Stimulated activated naive CD4-positive, alpha-beta T cell treated with Interleukin-2 at 50 U/mL for 16 hours (primary cell): ENCODE measurements around the gene TFF1.

Experiments
- DNase-seq: peaks from one replicate; lab custom pipeline; 2025; lab: John Stamatoyannopoulos, UW

The TFF1 gene

GRCh38 chr21:42362198-42362597, 4.1 kb downstream of the TFF1 start:
- no peak for DNase-seq

- DNase-seq, result no peak
Observed at GRCh38 chr21:42361286-42361685, 5.0 kb downstream of the TFF1 start.

- peak; percentile 7 for DNase-seq
Observed at GRCh38 chr21:42360317-42360716, 6.0 kb downstream of the TFF1 start.

- no peak for DNase-seq
Observed at GRCh38 chr21:42358937-42359336, 7.4 kb downstream of the TFF1 start.

- no peak for DNase-seq
Observed at GRCh38 chr21:42358261-42358660, 8.1 kb downstream of the TFF1 start.

- no peak for DNase-seq
Observed at GRCh38 chr21:42357307-42357706, 9.0 kb downstream of the TFF1 start.

- DNase-seq, result no peak
Observed at GRCh38 chr21:42356650-42357049, 9.7 kb downstream of the TFF1 start.

GRCh38 chr21:42356046-42356445, 10.3 kb downstream of the TFF1 start:
- DNase-seq, result no peak

GRCh38 chr21:42353623-42354022, 12.7 kb downstream of the TFF1 start:
- DNase-seq, result no peak

GRCh38 chr21:42352441-42353095, 13.8 kb downstream of the TFF1 start:
- no peak for DNase-seq

GRCh38 chr21:42351626-42352440, 14.5 kb downstream of the TFF1 start:
- DNase-seq, result no peak

- no peak for DNase-seq
Observed at GRCh38 chr21:42350927-42351426, 15.4 kb downstream of the TFF1 start, which contains the start of gene TFF2. Gene TFF2 (minus strand): TSS chr21:42350994. CDS start chr21:42350957, 37 bp downstream.

GRCh38 chr21:42350318-42350910, 15.9 kb downstream of the TFF1 start:
- DNase-seq, result no peak

GRCh38 chr21:42349420-42350317, 16.7 kb downstream of the TFF1 start:
- DNase-seq, result no peak

GRCh38 chr21:42348762-42349161, 17.6 kb downstream of the TFF1 start:
- DNase-seq, result no peak

GRCh38 chr21:42347601-42348327, 18.6 kb downstream of the TFF1 start:
- DNase-seq, result no peak

- no peak for DNase-seq
Observed at GRCh38 chr21:42346866-42347600, 19.3 kb downstream of the TFF1 start.

GRCh38 chr21:42346441-42346840, 19.9 kb downstream of the TFF1 start:
- DNase-seq, result no peak

- no peak for DNase-seq
Observed at GRCh38 chr21:42344631-42345030, 21.7 kb downstream of the TFF1 start.

- DNase-seq, result no peak
Observed at GRCh38 chr21:42343963-42344510, 22.3 kb downstream of the TFF1 start.
